K562 (cell line): ENCODE data around the gene TMEM88. TPM values are rescaled to one million over a fixed set of nuclear protein-coding genes. Genes with fewer than 3 reads are reported as not detected.
A peak's percentile ranks its signal among the peaks of the same experiment; 100 is the strongest.

ENCODE experiments used
- ATAC-seq: fragments of 200-7000 bp; cut with Tn5 transposase; 3 replicates; pipeline ENCODE4 v1.9.1; 2020; ENCODE audit warnings: moderate library complexity
- BruUV-seq: library from RNA; stranded (reverse); fragments of 400-500 nt; replicated peaks from 2 replicates; lab custom pipeline; 2021; lab: Mats Ljungman, UMichigan
- CTCF ChIA-PET: fragments of 300-600 bp; formaldehyde crosslinking; extraction: SDS; loops from one replicate; lab custom pipeline; 2021; ENCODE audit warnings: low intra/inter-chr PET ratio; lab: Yijun Ruan, JAX
- POLR2A ChIA-PET: fragments of 300-600, 350-650 bp; sonication (Branson Sonifier 250); formaldehyde crosslinking; extraction: SDS; loops from one replicate; lab custom pipeline; 2021; ENCODE audit warnings: antibody characterized with exemption, inconsistent platforms; lab: Yijun Ruan, JAX
- DNase-seq, 4 experiments: peaks; one replicate each; pipeline versions ENCODE4 v3.0.0 to v3.0.0-alpha.2; 2011 to 2018; ENCODE audit warnings: low spot score in 3 of 4, mixed read lengths in 3 of 4; ENCODE audit errors: extremely low read depth in 1 of 4
- FAIRE-seq: peaks from 2 replicates; lab custom pipeline; 2011; peaks lifted over from hg19 to GRCh38; lab: Jason Lieb, UNC
- H2AFZ ChIP-seq: 2 replicates; pipeline ENCODE4 v1.6.0; 2011; ENCODE audit warnings: low read depth, low read length, control low read depth, inconsistent platforms
- H3K27ac ChIP-seq: fragments of 200-600 bp; 3 replicates; pipeline ENCODE4 v1.8.0; 2011; ENCODE audit warnings: low read depth, mild to moderate bottlenecking, control low read depth, inconsistent platforms, low read length, moderate library complexity, mixed read lengths; ENCODE audit errors: extremely low read depth
- H3K27me3 ChIP-seq, 2 experiments: fragments of 300-600 bp in 1 of 2; 2 replicates in 1 of 2; 3 replicates in 1 of 2; pipeline versions ENCODE4 v1.6.0 to v1.8.0; 2011; ENCODE audit warnings: inconsistent platforms in 2 of 2, low read length in 2 of 2, mild to moderate bottlenecking in 1 of 2, mixed read lengths in 1 of 2, moderate library complexity in 1 of 2; ENCODE audit not compliant: control insufficient read depth in 2 of 2, insufficient read depth in 2 of 2
- H3K36me3 ChIP-seq: fragments of 300-600 bp; 3 replicates; pipeline ENCODE4 v1.8.0; 2011; ENCODE audit warnings: mild to moderate bottlenecking, low read length, inconsistent platforms; ENCODE audit not compliant: control insufficient read depth, insufficient read depth
- H3K4me1 ChIP-seq, 2 experiments: fragments of 200-600 bp in 1 of 2; replicated peaks in 1 of 2; 2 replicates in 1 of 2; 3 replicates in 1 of 2; pipeline versions ENCODE4 v1.5.1 to v1.8.0; 2011; ENCODE audit warnings: inconsistent platforms in 2 of 2, low read length in 2 of 2, mild to moderate bottlenecking in 1 of 2, mixed read lengths in 1 of 2, moderate library complexity in 1 of 2; ENCODE audit not compliant: control insufficient read depth in 2 of 2, insufficient read depth in 2 of 2
- H3K4me2 ChIP-seq: 2 replicates; pipeline ENCODE4 v1.6.1; 2011; ENCODE audit warnings: low read length, control low read depth, inconsistent platforms, mixed read lengths; ENCODE audit not compliant: insufficient read depth
- H3K4me3 ChIP-seq: fragments of 200-600 bp; sonication (generic), shearing (Covaris generic); 2 replicates; pipeline ENCODE4 v1.5.1; 2016; ENCODE audit warnings: control low read depth, inconsistent platforms
- H3K79me2 ChIP-seq: fragments of 200-600 bp; 3 replicates; pipeline ENCODE4 v1.8.0; 2011; ENCODE audit warnings: low read length, inconsistent platforms; ENCODE audit not compliant: control insufficient read depth, insufficient read depth
- H3K9ac ChIP-seq, 2 experiments: 2 replicates each; pipeline versions ENCODE4 v1.6.0 to v1.6.1; 2011; ENCODE audit warnings: low read depth in 2 of 2, low read length in 2 of 2, control low read depth in 1 of 2, inconsistent platforms in 1 of 2, mild to moderate bottlenecking in 1 of 2, mixed read lengths in 1 of 2; ENCODE audit not compliant: insufficient read depth in 1 of 2
- H3K9me1 ChIP-seq: one replicate; pipeline ENCODE4 v1.6.0; 2011; ENCODE audit warnings: inconsistent platforms, mild to moderate bottlenecking, low read length, moderate library complexity; ENCODE audit not compliant: control insufficient read depth, insufficient read depth
- H3K9me3 ChIP-seq: replicated peaks from 2 replicates; pipeline ENCODE4 v1.5.1; 2011; ENCODE audit warnings: low read depth, low read length, inconsistent platforms; ENCODE audit not compliant: control insufficient read depth, insufficient read depth
- H4K20me1 ChIP-seq: replicated peaks from 2 replicates; pipeline ENCODE4 v1.6.1; 2011; ENCODE audit warnings: low read length, inconsistent platforms, mixed read lengths; ENCODE audit not compliant: control insufficient read depth, insufficient read depth
- CBFB ChIP-seq: sonication (generic); formaldehyde crosslinking; IDR thresholded peaks from 2 replicates; pipeline ENCODE4 v1.4.0; 2020; ENCODE audit warnings: mild to moderate bottlenecking, missing genetic modification reagents
- CBX1 ChIP-seq: sonication (generic); IDR thresholded peaks from 2 replicates; pipeline ENCODE4 v1.6.1; 2016; ENCODE audit warnings: antibody characterized with exemption, low read depth, mild to moderate bottlenecking
- ETS1 ChIP-seq: conservative IDR thresholded peaks from 2 replicates; pipeline ENCODE4 v1.6.1; 2011; ENCODE audit warnings: low read depth, mild to moderate bottlenecking, low read length; ENCODE audit not compliant: control insufficient read depth
- ETV1 ChIP-seq: fragments of 450-650 bp; conservative IDR thresholded peaks from 2 replicates; pipeline ENCODE4 v1.6.1; 2016; ENCODE audit warnings: missing genetic modification characterization, control low read depth, low read depth, missing compliant biosample characterization
- FIP1L1 ChIP-seq: fragments of 200-400 bp; formaldehyde crosslinking; IDR thresholded peaks from 2 replicates; pipeline ENCODE4 v1.6.1; 2018; ENCODE audit warnings: mild to moderate bottlenecking, low read depth, low read length; ENCODE audit not compliant: poor library complexity, severe bottlenecking
- HNRNPH1 ChIP-seq: fragments of 200-400 bp; formaldehyde crosslinking; optimal IDR thresholded peaks from 2 replicates; pipeline ENCODE3; 2017; ENCODE audit warnings: low read depth, mild to moderate bottlenecking, low read length, moderate library complexity
- HNRNPUL1 ChIP-seq: fragments of 200-400 bp; formaldehyde crosslinking; IDR thresholded peaks from 2 replicates; pipeline ENCODE4 v1.6.1; 2017; ENCODE audit warnings: low read length
- IRF1 ChIP-seq: sonication (generic); formaldehyde crosslinking; IDR thresholded peaks from 2 replicates; pipeline ENCODE4 v1.8.0; 2022; ENCODE audit warnings: missing genetic modification reagents, mild to moderate bottlenecking, borderline replicate concordance
- MYNN ChIP-seq, 2 experiments: sonication (generic); formaldehyde crosslinking in 1 of 2; IDR thresholded peaks; 2 replicates each; pipeline versions ENCODE4 v1.5.0 to v1.6.1; 2016 to 2020; ENCODE audit warnings: antibody characterized with exemption in 1 of 2, missing genetic modification reagents in 1 of 2
- NFATC3 ChIP-seq: fragments of 450-650 bp; IDR thresholded peaks from 2 replicates; pipeline ENCODE4 v1.6.1; 2017; ENCODE audit warnings: mild to moderate bottlenecking
- NRF1 ChIP-seq, 2 experiments: fragments of 450-650 bp; IDR thresholded peaks in 1 of 2; conservative IDR thresholded peaks in 1 of 2; 2 replicates each; pipeline ENCODE4 v1.6.1; 2014; ENCODE audit warnings: mild to moderate bottlenecking in 2 of 2
- RAD51 ChIP-seq: fragments of 450-650 bp; IDR thresholded peaks from 2 replicates; pipeline ENCODE4 v1.7.1; 2016; ENCODE audit warnings: low read depth, mild to moderate bottlenecking, borderline replicate concordance
- RBFOX2 ChIP-seq: fragments of 200-400 bp; formaldehyde crosslinking; IDR thresholded peaks from 2 replicates; pipeline ENCODE4 v1.6.1; 2017; ENCODE audit warnings: low read depth, mild to moderate bottlenecking, low read length, moderate library complexity
- RBM17 ChIP-seq: fragments of 200-400 bp; formaldehyde crosslinking; IDR thresholded peaks from 2 replicates; pipeline ENCODE4 v1.6.1; 2017; ENCODE audit warnings: low read depth, mild to moderate bottlenecking, low read length, borderline replicate concordance
- SNIP1 ChIP-seq: fragments of 450-650 bp; IDR thresholded peaks from 2 replicates; pipeline ENCODE4 v1.7.1; 2017; ENCODE audit warnings: low read depth, mild to moderate bottlenecking
- ZBTB17 ChIP-seq: fragments of 450-650 bp; formaldehyde crosslinking; IDR thresholded peaks from 2 replicates; pipeline ENCODE4 v1.4.0; 2020; ENCODE audit warnings: mild to moderate bottlenecking
- ZNF274 ChIP-seq: IDR thresholded peaks from 2 replicates; pipeline ENCODE4 v1.6.1; 2011; ENCODE audit warnings: low read depth, mild to moderate bottlenecking, low read length, moderate library complexity, borderline replicate concordance
- ZNF311 ChIP-seq: fragments of 250-450 bp; sonication (Bioruptor Pico); IDR thresholded peaks from 2 replicates; pipeline ENCODE4 v1.4.0; 2020; ENCODE audit warnings: mild to moderate bottlenecking, moderate library complexity
- ZNF395 ChIP-seq: fragments of 200-800 bp; sonication (Bioruptor generic); IDR thresholded peaks from 2 replicates; pipeline ENCODE4 v1.6.1; 2017; ENCODE audit warnings: missing genetic modification characterization, missing compliant biosample characterization
- WGBS: fragments of 100-300 bp; shearing (Covaris generic); methylation state at CpG from one replicate; pipeline ENCODE4 v1.1.6; 2016; ENCODE audit warnings: low coverage, mixed read lengths; ENCODE audit not compliant: insufficient coverage; ENCODE audit errors: missing lambda C conversion rate; 5-methylcytosine and 5-hydroxymethylcytosine counted together
- in situ Hi-C: fragments of 300-500 bp; cut with MboI; formaldehyde crosslinking; loops from 4 replicates; pipeline ENCODE4 v1.15.0; 2018; ENCODE audit warnings: inconsistent platforms, mixed read lengths
- intact Hi-C: fragments of 100-400 bp; cut with micrococcal nuclease; formaldehyde crosslinking; loops from 2 replicates; pipeline ENCODE4 v1.14.2; 2022
- polyA plus RNA-seq, 8 experiments: library from polyadenylated mRNA; depleted of rRNA in 4 of 8; stranded (reverse) in 5 of 8; unstranded in 3 of 8; fragments of >200 nt; fragmentation: Nextera tagmentation in 2 of 8; fragmentation: Illumina TruSeq in 1 of 8; extraction: Ambion mirVana in 2 of 8; extraction: Trizol in 1 of 8; gene quantifications; 2 replicates each; pipeline versions ENCODE4 v1.2.1 to v1.2.3, GENCODE V29; 2011 to 2014; ENCODE audit warnings: inconsistent platforms in 1 of 8, missing spikeins in 1 of 8
- total RNA-seq, 7 experiments: library from RNA; depleted of rRNA in 6 of 7; stranded (reverse); fragments of >200 nt in 6 of 7; fragmentation: Illumina TruSeq in 2 of 7; extraction: Trizol in 2 of 7; gene quantifications; 2 replicates each; pipeline versions ENCODE4 v1.2.1 to v1.2.3, GENCODE V29; 2011 to 2021; ENCODE audit warnings: low replicate concordance in 1 of 7

TMEM88 gene
- total and polyA plus RNA-seq, 9 of the 15 experiments (the other 6 are each of a cell fraction or from before 2014, with no cell fraction given) = 0.10 to 1.4 (median 0.36) TPM; not detected in 3

GRCh38 chr17:7888184-7888920 lies 33.5 kb downstream of the TMEM88 start, which contains the start of gene CHD3:
Gene CHD3 (plus strand): TSS chr17:7888789. CDS start chr17:7889001, 212 bp downstream.
- BruUV-seq = no TSS peak
- H2AFZ ChIP-seq = peak within 1 kb of the TSS; percentile 51
- H3K27me3 ChIP-seq = no peaks in the 10 kb centered on the region
- H3K9me3 ChIP-seq = no peaks in the 10 kb centered on the region
- H3K4me2 ChIP-seq = peak within 1 kb of the TSS; percentile 92
- ChIA-PET POLR2A (interaction anchor here (0.6 kb wide), 1 partner anchor 24 kb away, joined by 4 read pairs; no protein-coding TSS in a partner anchor), CTCF (no interaction called here)
- in situ Hi-C loops (no loop called here), intact Hi-C loops (no loop called here)
- peaks cover 17 to 31% of the 10 kb centered on the region in 2 experiments; a peak in 4 of 5 replicates for H3K4me1 ChIP-seq
- no peaks in the 10 kb centered on the region; the same call in 1 of the 2 replicates for H4K20me1 ChIP-seq
- peaks cover 3% of the 10 kb centered on the region for H3K9me1 ChIP-seq
- WGBS = 53% methylated on average over 14 of the region's 18 CpGs
- DNase-seq = peak in 1 of 4 experiments; percentile 31
- H3K9ac ChIP-seq = peak within 1 kb of the TSS; percentile 56 to 87
- H3K36me3 ChIP-seq = peaks cover 18% of the 10 kb centered on the region; the same call in 1 of the 3 replicates
- FAIRE-seq = peak; percentile 19
- H3K4me3 ChIP-seq = peak within 1 kb of the TSS; percentile 66
- ATAC-seq = no peak; the same call in 2 of the 3 replicates
- peak within 1 kb of the TSS; percentile 66; the same call in 2 of the 3 replicates for H3K27ac ChIP-seq
- peaks cover 48% of the 10 kb centered on the region for H3K79me2 ChIP-seq
- TF ChIP-seq ETV1 (tag) (no peak), CBX1 (no peak), ETS1 (no peak), NRF1 (conservative IDR thresholded peaks at IDR 0.05 in 1 of 2, IDR thresholded peaks at IDR 0.05 in 1 of 2) (peak; percentile 79 to 81), CBFB (CRISPR knock-in tag) (peak; percentile 8; the same call in 1 of the 2 replicates), FIP1L1 (no peak), ZNF395 (CRISPR knock-in tag) (no peak), ZBTB17 (CRISPR knock-in tag) (0 out of 2 replicates have a peak, but pooled peaks have one; percentile 4), ZNF274 (no peak), SNIP1 (no peak), MYNN (IDR thresholded peaks at IDR 0.05) (no peak), MYNN (CRISPR knock-in tag; IDR thresholded peaks at IDR 0.05) (no peak), HNRNPH1 (no peak), ZNF311 (CRISPR knock-in tag) (no peak), IRF1 (CRISPR knock-in tag) (no peak), RBFOX2 (no peak), RBM17 (no peak), HNRNPUL1 (no peak), RAD51 (no peak), NFATC3 (no peak)
